ENCODE results near the gene DENND4A. TPM values are rescaled to one million over a fixed set of nuclear protein-coding genes. Genes with fewer than 3 reads are reported as not detected.

The DENND4A gene
- total and polyA plus RNA-seq, 10 of the 15 experiments (the other 5 are each of a cell fraction or from before 2014, with no cell fraction given) = 14.2 to 81.8 (median 34.1) TPM

- TF ChIP-seq ZBTB11 (CRISPR knock-in tag; IDR thresholded peaks at IDR 0.05) (no peak), NBN (IDR thresholded peaks at IDR 0.05) (no peak)
Measured at GRCh38 chr15:65743637-65744252, 48.3 kb downstream of the DENND4A start (continued).

- BruUV-seq (replicated peaks) = no TSS peak
Measured at GRCh38 chr15:65740148-65740547, 51.9 kb downstream of the DENND4A start.

More at GRCh38 chr15:65740148-65740547, 51.9 kb downstream of the DENND4A start:
- FAIRE-seq = no peak
- Histone ChIP-seq H3K27ac (ENCODE audit: control insufficient read depth, insufficient read depth) (no peak overlapping the region), H2AFZ (ENCODE audit: control insufficient read depth, low read depth, low read length) (no peak overlapping the region), H3K36me3 (ENCODE audit: control insufficient read depth in 2 of 2, insufficient read depth in 2 of 2, low read length in 1 of 2) (peaks cover 3 to 15% of the 10 kb centered on the region in 2 experiments; a peak in 3 of 4 replicates), H3K79me2 (ENCODE audit: control insufficient read depth, insufficient read depth, low read length) (peaks cover 2% of the 10 kb centered on the region), H4K20me1 (ENCODE audit: control insufficient read depth, insufficient read depth) (no peaks in the 10 kb centered on the region), H3K4me2 (ENCODE audit: control insufficient read depth, insufficient read depth) (no peak overlapping the region), H3K4me3 (no peak overlapping the region), H3K27me3 (replicated peaks in 1 of 2; ENCODE audit: control insufficient read depth in 2 of 2, insufficient read depth in 2 of 2, low read length in 1 of 2) (no peaks in the 10 kb centered on the region), H3K9ac (ENCODE audit: control insufficient read depth, insufficient read depth, low read length) (no peak overlapping the region), H3K9me3 (replicated peaks; ENCODE audit: control insufficient read depth, insufficient read depth, low read length) (no peaks in the 10 kb centered on the region), H3K4me1 (ENCODE audit: control insufficient read depth, insufficient read depth, low read length) (no peaks in the 10 kb centered on the region)
- TF ChIP-seq PKNOX1 (IDR thresholded peaks at IDR 0.05) (no peak), PBX3 (IDR thresholded peaks at IDR 0.05; ENCODE audit: insufficient replicate concordance, low read depth, low read length) (no peak), FOXK2 (IDR thresholded peaks at IDR 0.05) (no peak), KDM1A (IDR thresholded peaks at IDR 0.05; ENCODE audit: borderline replicate concordance) (no peak), MTA2 (IDR thresholded peaks at IDR 0.05; ENCODE audit: low read depth) (no peak), CEBPB (IDR thresholded peaks at IDR 0.05; ENCODE audit: borderline replicate concordance in 1 of 2, low read depth in 2 of 2, low read length in 2 of 2) (no peak), ZNF274 (IDR thresholded peaks at IDR 0.05; ENCODE audit: insufficient read depth, insufficient read length) (no peak), SIN3A (IDR thresholded peaks at IDR 0.05; ENCODE audit: low read depth, low read length) (no peak), SMARCA5 (IDR thresholded peaks at IDR 0.05) (no peak)
- in situ Hi-C loops (cut with MboI) = no loop called here
- SMC1A ChIA-PET (ENCODE audit: uncharacterized antibody, unreplicated experiment) = interaction anchor here (1.1 to 1.8 kb wide), 3 partner anchors 9 to 95 kb away, joined by 4 to 5 read pairs (median 4); no protein-coding TSS in a partner anchor
- DNase-seq (ENCODE audit: low read depth, low spot score) = no peak
- whole genome bisulfite sequencing (ENCODE audit: insufficient coverage, insufficient replicate concordance, low lambda C conversion rate, missing lambda C conversion rate) = 84% methylated on average over 5 of the region's 5 CpGs
- POLR2A ChIA-PET = interaction anchor here (0.6 to 1.0 kb wide), 4 partner anchors 103 to 1784 kb away, joined by 3 to 5 read pairs (median 4); no protein-coding TSS in a partner anchor
- CTCF ChIA-PET = interaction anchor here (0.6 to 1.3 kb wide), 2 partner anchors 50 to 162 kb away, joined by 3 to 4 read pairs; no protein-coding TSS in a partner anchor
- intact Hi-C loops (cut with micrococcal nuclease; ENCODE audit: unreplicated experiment) = no loop called here
- RAD21 ChIA-PET (ENCODE audit: unreplicated experiment) = no interaction called here
- no peak for ATAC-seq

Data from GM12878 (cell line).